ENCODE data around the gene ARHGEF33.

GRCh38 chr2:38912619-38913018 is 22.9 kb downstream of the ARHGEF33 start:
- no peak for TF ChIP-seq CTCF (IDR thresholded peaks at IDR 0.05)
- no peak for TF ChIP-seq POLR2AphosphoS5 (IDR thresholded peaks at IDR 0.05)
- no peak for TF ChIP-seq POLR2A (IDR thresholded peaks at IDR 0.05)
